Sigmoid colon (tissue), 7 donors: ENCODE data around the gene LHPP. TPM values are rescaled to one million over a fixed set of nuclear protein-coding genes. Genes with fewer than 3 reads are reported as not detected.
"Not testable (repeated sequence)": the region's sequence is repeated elsewhere in the genome, so short reads cannot be mapped to it uniquely, and the experiment has no call there.

ENCODE experiments used
- DNase-seq: peaks from one replicate; pipeline ENCODE4 v3.0.0-alpha.2; 2019
- H3K27ac ChIP-seq, 4 donors: fragments of 200-600 bp; sonication (generic); one replicate each; pipeline ENCODE4 v1.5.1; 2016 to 2019; ENCODE audit warnings: mild to moderate bottlenecking in 1 of 4
- H3K27me3 ChIP-seq, 3 donors: fragments of 200-600 bp; sonication (generic); one replicate each; pipeline ENCODE4 v1.5.1; 2019; ENCODE audit warnings: mild to moderate bottlenecking in 1 of 3
- H3K36me3 ChIP-seq, 4 donors: fragments of 200-600 bp; sonication (generic); one replicate each; pipeline ENCODE4 v1.5.1; 2016 to 2019
- H3K4me1 ChIP-seq, 4 donors: fragments of 200-600 bp; sonication (generic); one replicate each; pipeline ENCODE4 v1.5.1; 2017 to 2019
- H3K4me3 ChIP-seq, 4 donors: fragments of 200-600 bp; sonication (generic); one replicate each; pipeline ENCODE4 v1.5.1; 2017 to 2019; ENCODE audit warnings: mild to moderate bottlenecking in 2 of 4, moderate library complexity in 1 of 4
- H3K9me3 ChIP-seq, 4 donors: fragments of 200-600 bp in 3 of 4; sonication (generic) in 3 of 4; one replicate each; pipeline versions ENCODE4 v1.5.1 to v1.6.1; 2013 to 2019
- EP300 ChIP-seq, 4 donors: sonication (generic); formaldehyde crosslinking; IDR thresholded peaks; one replicate each; pipeline ENCODE4 v1.6.1; 2017; ENCODE audit warnings: antibody characterized with exemption in 4 of 4
- POLR2A ChIP-seq, 2 donors: fragments of 450-650 bp; IDR thresholded peaks; one replicate each; pipeline ENCODE4 v1.6.1; 2016; ENCODE audit warnings: antibody characterized with exemption in 2 of 2, mild to moderate bottlenecking in 2 of 2, moderate library complexity in 2 of 2
- POLR2AphosphoS5 ChIP-seq, 4 donors: sonication (generic); formaldehyde crosslinking; IDR thresholded peaks; one replicate each; pipeline ENCODE4 v1.6.1; 2017; ENCODE audit warnings: antibody characterized with exemption in 4 of 4
- WGBS, 2 donors: extraction: QIAGEN DNeasy Blood & Tissue Kit; methylation state at CpG; one replicate each; pipeline ENCODE4 v1.1.7; 2013; 5-methylcytosine and 5-hydroxymethylcytosine counted together
- intact Hi-C: fragments of 100-400 bp; cut with DNase I; formaldehyde crosslinking; loops from one replicate; pipeline ENCODE4 v1.15.1; 2023
- polyA plus RNA-seq, 3 donors: library from polyadenylated mRNA; stranded (reverse); fragments of 200-250 nt; gene quantifications; one replicate each; pipeline ENCODE4 v1.2.3, GENCODE V29; 2013
- total RNA-seq, 4 donors: library from RNA; depleted of rRNA; stranded (reverse); fragments of >200 nt; gene quantifications; one replicate each; pipeline ENCODE4 v1.1.0, GENCODE V29; 2016
- TF ChIP-seq, protein P1 (sequence below), 4 experiments: fragments of 450-650 bp in 3 of 4; fragments of 200-600 bp in 1 of 4; IDR thresholded peaks; one replicate each; pipeline ENCODE4 v1.5.1; 2016 to 2019; ENCODE audit warnings: antibody characterized with exemption in 4 of 4, mild to moderate bottlenecking in 3 of 4, moderate library complexity in 2 of 4
- donor health status: healthy with polysubstance abuse.
- donor health status: Bipolar disorder and iron deficiency.
- donor health status: healthy.

The LHPP gene
- total and polyA plus RNA-seq, 7 donors = 17.1 to 35.7 (median 20.6) TPM

GRCh38 chr10:124609698-124610097 is 148.1 kb downstream of the LHPP start:
- Histone ChIP-seq H3K4me1 (peaks cover 0 to 28% (median 21%) of the 10 kb centered on the region in 4 donors), H3K27me3 (no peaks in the 10 kb centered on the region), H3K9me3 (no peaks in the 10 kb centered on the region), H3K36me3 (no peaks in the 10 kb centered on the region), H3K4me3 (no peak overlapping the region), H3K27ac (no peak overlapping the region)
- no peak for TF ChIP-seq POLR2AphosphoS5 (IDR thresholded peaks at IDR 0.05)
- TF ChIP-seq POLR2A (IDR thresholded peaks at IDR 0.05) = no peak
- no peak for TF ChIP-seq EP300 (IDR thresholded peaks at IDR 0.05)
- TF ChIP-seq, protein P1, sequence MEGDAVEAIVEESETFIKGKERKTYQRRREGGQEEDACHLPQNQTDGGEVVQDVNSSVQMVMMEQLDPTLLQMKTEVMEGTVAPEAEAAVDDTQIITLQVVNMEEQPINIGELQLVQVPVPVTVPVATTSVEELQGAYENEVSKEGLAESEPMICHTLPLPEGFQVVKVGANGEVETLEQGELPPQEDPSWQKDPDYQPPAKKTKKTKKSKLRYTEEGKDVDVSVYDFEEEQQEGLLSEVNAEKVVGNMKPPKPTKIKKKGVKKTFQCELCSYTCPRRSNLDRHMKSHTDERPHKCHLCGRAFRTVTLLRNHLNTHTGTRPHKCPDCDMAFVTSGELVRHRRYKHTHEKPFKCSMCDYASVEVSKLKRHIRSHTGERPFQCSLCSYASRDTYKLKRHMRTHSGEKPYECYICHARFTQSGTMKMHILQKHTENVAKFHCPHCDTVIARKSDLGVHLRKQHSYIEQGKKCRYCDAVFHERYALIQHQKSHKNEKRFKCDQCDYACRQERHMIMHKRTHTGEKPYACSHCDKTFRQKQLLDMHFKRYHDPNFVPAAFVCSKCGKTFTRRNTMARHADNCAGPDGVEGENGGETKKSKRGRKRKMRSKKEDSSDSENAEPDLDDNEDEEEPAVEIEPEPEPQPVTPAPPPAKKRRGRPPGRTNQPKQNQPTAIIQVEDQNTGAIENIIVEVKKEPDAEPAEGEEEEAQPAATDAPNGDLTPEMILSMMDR (IDR thresholded peaks at IDR 0.05) = no peak
- intact Hi-C loops = no loop called here
- WGBS, 2 donors = 90 to 93% methylated on average over 11 of the region's 11 CpGs
- DNase-seq = no peak

GRCh38 chr10:124610186-124610585 is 148.6 kb downstream of the LHPP start:
- H3K27ac ChIP-seq, H3K27me3 ChIP-seq, H3K4me3 ChIP-seq, DNase-seq, H3K9me3 ChIP-seq, intact Hi-C loops, H3K36me3 ChIP-seq: not testable (repeated sequence)
- 96 to 97% methylated on average over 19 of the region's 19 CpGs for whole genome bisulfite sequencing, 2 donors
- peaks cover 0 to 28% (median 21%) of the 10 kb centered on the region in 4 donors for H3K4me1 ChIP-seq

DNA sequence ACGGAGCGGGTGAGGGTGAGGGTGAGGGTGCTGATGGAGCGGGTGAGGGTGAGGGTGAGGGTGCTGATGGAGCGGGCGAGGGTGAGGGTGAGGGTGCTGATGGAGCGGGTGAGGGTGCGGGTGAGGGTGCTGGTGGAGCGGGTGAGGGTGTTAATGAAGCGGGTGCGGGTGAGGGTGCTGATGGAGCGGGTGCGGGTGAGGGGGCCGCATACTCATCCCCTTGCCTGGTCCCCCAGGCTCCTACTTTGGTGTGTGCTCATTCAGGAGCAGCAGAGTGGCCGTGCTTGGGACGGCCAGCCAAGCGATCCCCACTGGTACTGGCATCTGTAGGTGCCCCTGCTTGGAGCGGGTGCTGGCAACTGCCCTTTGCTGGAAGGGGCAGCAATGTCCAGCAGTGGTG is 149.2 kb downstream of the LHPP start:
- H3K4me3 ChIP-seq, H3K27me3 ChIP-seq, DNase-seq, H3K36me3 ChIP-seq, H3K9me3 ChIP-seq, intact Hi-C loops, H3K27ac ChIP-seq: not testable (repeated sequence)
- peaks cover 0 to 28% (median 21%) of the 10 kb centered on the region in 4 donors for H3K4me1 ChIP-seq
- WGBS, 2 donors = 86 to 96% methylated on average over 16 to 17 of the region's 17 CpGs

DNA sequence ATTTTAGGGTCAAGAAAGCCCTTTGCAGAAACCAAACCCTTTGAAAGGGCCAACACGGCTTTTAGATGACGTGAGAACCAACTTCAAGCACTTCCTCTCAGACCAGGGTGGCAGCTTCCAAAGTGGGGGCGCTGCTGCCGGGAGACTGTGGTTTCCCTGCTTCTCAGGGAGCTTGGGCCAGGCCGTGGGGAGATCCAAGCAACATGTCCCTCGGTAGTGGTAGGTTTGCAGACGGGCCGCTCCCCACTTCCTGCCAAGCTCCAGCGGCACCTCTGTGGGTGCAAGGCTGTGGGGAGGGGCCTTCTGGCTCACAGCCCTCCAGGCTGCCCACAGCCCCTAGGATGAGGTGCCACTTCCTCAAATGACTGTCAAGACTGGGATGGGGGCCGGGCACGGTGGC is 150.1 kb downstream of the LHPP start:
- H3K4me1 ChIP-seq = peaks cover 0 to 28% (median 21%) of the 10 kb centered on the region in 4 donors
- no peak for TF ChIP-seq POLR2A (IDR thresholded peaks at IDR 0.05)
- TF ChIP-seq, protein P1 (IDR thresholded peaks at IDR 0.05) = no peak
- no peak for TF ChIP-seq EP300 (IDR thresholded peaks at IDR 0.05)
- no peak for TF ChIP-seq POLR2AphosphoS5 (IDR thresholded peaks at IDR 0.05)
- H3K4me3 ChIP-seq = no peak overlapping the region
- H3K9me3 ChIP-seq = no peaks in the 10 kb centered on the region
- intact Hi-C loops = no loop called here
- no peak overlapping the region for H3K27ac ChIP-seq
- DNase-seq = no peak
- H3K36me3 ChIP-seq = peaks cover 0 to 6% (median 0%) of the 10 kb centered on the region in 4 donors
- WGBS, 2 donors = 49 to 82% methylated on average over 11 of the region's 11 CpGs
- H3K27me3 ChIP-seq = no peaks in the 10 kb centered on the region

- intact Hi-C loops = no loop called here
- no peak for DNase-seq
- 56 to 68% methylated on average over 18 of the region's 18 CpGs for WGBS, 2 donors
- Histone ChIP-seq H3K9me3 (no peaks in the 10 kb centered on the region), H3K27me3 (no peaks in the 10 kb centered on the region), H3K27ac (peak overlapping the region; percentile 20 to 59 (median 42)), H3K4me3 (no peak overlapping the region), H3K4me1 (peaks cover 0 to 28% (median 21%) of the 10 kb centered on the region in 4 donors), H3K36me3 (peaks cover 0 to 16% (median 0%) of the 10 kb centered on the region in 4 donors)
- TF ChIP-seq, protein P1 (IDR thresholded peaks at IDR 0.05) = no peak
- no peak for TF ChIP-seq EP300 (IDR thresholded peaks at IDR 0.05)
- no peak for TF ChIP-seq POLR2A (IDR thresholded peaks at IDR 0.05)
- no peak for TF ChIP-seq POLR2AphosphoS5 (IDR thresholded peaks at IDR 0.05)
Observed at GRCh38 chr10:124612611-124613498, 151.2 kb downstream of the LHPP start.
